Activated CD8-positive, alpha-beta memory T cell treated with anti-CD3 and anti-CD28 coated beads, Interleukin-2, amount 50 U/mL, for 24 hours (primary cell): ENCODE data around the gene AQP9.
"Not testable (repeated sequence)": the region's sequence is repeated elsewhere in the genome, so short reads cannot be mapped to it uniquely, and the experiment has no call there.

Source experiments
- DNase-seq: peaks from one replicate; pipeline ENCODE4 v3.0.0-alpha.2; 2020; ENCODE audit errors: extremely low read depth

Gene AQP9

GRCh38 chr15:58179741-58180381 lies 41.7 kb downstream of the AQP9 start:
- DNase-seq: no peak

DNA sequence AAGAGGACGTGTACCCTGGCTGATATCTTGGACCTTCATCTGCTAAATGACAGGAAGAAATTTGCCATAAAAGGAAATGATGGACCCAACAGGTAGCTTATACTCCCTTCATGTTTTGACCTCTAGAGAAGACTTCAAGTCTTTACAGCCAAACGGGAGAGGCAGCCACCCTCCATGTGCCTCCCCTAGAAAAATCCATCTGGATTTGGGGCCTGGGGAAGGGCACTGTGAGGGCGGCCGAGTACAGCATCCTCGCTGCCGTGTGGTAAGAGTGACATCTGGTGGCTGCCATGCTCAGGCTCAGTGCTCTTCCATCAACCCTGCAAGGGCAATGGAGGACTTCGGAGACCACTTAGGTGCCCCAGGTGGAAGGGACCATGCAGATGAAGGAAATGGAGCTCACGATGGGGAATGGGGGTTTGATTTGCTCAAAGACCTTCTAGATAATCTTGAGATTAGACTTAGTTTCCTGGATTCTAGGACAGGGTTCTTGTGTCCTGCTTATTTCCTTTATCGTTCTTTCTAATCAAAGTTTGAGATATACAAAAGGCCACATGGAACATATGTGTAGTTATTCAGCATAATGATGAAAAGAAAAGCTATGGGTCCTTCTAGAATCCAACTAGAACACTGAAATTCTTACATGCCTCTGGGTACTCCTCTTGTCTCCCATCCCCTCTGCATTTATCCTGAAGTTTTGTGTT lies 44.4 kb downstream of the AQP9 start:
- DNase-seq: no peak

DNA sequence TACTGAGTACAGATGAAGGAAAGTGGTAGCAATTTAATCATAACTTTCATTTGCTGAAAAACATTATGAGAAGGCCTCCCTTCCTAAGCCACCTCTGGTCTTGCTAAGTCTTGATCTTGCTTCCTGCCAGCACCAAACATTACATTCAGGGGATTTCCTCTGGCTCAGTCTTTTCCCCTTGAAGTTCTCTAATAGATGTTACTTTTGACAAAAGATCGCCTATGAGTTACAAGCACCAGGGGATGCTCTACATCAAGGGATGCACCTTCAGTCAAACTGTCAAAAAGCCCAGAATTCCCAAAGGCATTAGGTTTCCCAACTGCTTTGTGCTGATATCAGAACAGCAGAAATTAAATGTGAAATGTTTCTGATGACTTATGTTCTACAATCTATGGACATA lies 47.3 kb downstream of the AQP9 start:
- no peak for DNase-seq

GRCh38 chr15:58189148-58189811 lies 51.1 kb downstream of the AQP9 start:
- no peak for DNase-seq

GRCh38 chr15:58190419-58190818 lies 52.2 kb downstream of the AQP9 start:
- no peak for DNase-seq

GRCh38 chr15:58193636-58194035 lies 55.5 kb downstream of the AQP9 start:
- DNase-seq: not testable (repeated sequence)

GRCh38 chr15:58200739-58201138 lies 62.6 kb downstream of the AQP9 start:
- DNase-seq: no peak

DNA sequence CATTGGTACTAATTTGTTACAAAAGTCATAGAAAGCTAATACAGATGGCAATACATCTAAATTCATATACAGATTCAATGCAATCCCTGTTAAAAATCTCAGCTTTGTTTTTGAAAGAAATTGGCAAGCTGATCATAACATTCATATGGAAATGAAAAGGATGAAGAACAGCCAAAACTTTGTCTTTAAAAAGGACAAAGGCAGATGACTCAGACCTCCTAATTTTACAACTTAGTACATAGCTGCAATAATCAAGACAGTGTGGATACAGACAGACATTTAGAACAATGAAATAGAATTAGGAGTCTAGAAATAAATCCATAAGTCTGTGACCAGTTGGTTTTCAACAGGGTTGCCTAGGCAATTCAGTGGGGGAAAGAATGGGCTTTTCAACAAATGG lies 63.3 kb downstream of the AQP9 start:
- DNase-seq: no peak

DNA sequence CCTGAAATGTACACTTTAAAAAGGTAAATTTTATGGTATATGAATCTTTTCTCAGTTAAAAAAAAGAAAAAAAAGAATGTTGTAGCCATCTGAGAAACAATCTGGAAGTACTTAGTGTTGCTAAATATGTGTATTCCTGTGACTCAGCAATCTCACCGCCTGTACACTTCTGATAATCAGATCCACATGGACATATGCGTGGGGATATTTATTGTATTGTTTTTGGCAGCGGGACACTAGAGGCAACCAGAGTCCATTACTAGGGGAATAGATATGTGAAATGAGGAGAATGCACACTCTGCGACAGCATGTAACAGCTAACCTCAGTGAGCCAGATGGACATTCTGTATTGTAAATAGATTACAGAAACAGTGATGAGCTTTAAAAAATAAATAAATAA lies 65.4 kb downstream of the AQP9 start:
- no peak for DNase-seq

GRCh38 chr15:58206151-58206550 lies 68.0 kb downstream of the AQP9 start:
- DNase-seq: no peak

DNA sequence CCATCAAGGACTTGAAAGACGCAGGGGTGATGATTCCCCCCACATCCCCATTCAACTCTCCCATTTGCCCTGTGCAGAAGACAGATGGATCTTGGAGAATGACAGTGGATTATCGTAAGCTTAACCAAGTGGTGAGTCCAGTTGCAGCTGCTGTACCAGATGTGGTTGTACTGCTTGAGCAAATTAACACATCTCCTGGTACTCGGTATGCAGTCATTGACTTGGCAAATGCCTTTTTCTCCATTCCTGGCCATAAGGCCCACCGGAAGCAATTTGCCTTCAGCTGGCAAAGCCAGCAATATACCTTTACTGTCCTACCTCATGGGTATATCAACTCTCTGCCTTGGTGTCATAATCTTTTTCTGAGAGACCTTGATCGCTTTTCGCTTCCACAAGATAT lies 70.0 kb downstream of the AQP9 start:
- DNase-seq: not testable (repeated sequence)

GRCh38 chr15:58209007-58209481 lies 70.9 kb downstream of the AQP9 start:
- DNase-seq: not testable (repeated sequence)

- not testable (repeated sequence) for DNase-seq
These were observed 71.8 kb downstream of the AQP9 start for GRCh38 chr15:58210031-58210430.

GRCh38 chr15:58212909-58213526 lies 74.8 kb downstream of the AQP9 start:
- no peak for DNase-seq

DNA sequence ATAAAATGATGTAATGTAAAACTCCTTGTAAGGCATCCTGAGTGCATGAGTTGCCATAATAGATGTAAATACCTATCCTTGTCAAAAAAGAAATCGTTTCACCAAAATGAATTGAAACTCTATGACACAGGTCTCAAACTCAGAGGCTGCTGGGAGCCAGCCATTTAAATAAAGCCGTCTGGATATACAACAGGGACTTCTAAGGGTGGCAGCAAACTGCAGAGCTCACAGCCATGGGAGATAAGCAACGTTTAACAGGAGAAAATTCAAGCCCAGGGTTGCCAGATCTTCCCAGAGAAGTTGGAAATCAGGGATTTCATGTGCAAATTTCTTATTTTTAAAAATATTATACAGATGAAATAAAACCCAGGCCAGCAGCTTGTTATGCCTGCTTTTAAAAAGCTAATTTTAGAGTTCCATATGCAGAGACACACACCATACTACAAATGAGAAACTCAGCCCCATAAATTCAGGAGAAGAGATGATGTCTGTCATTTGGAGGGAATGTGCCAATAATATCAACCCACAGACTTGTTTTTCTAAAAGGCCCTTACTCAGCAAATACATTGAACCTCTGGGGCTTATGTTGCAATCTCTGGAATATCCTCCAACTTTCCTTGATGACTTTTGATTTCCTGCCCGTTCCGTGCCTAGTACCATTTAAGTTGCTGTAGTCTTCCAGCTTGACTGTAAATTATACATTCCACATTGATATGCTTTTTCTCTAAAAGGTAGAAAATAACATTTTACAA lies 75.6 kb downstream of the AQP9 start:
- DNase-seq: no peak

DNA sequence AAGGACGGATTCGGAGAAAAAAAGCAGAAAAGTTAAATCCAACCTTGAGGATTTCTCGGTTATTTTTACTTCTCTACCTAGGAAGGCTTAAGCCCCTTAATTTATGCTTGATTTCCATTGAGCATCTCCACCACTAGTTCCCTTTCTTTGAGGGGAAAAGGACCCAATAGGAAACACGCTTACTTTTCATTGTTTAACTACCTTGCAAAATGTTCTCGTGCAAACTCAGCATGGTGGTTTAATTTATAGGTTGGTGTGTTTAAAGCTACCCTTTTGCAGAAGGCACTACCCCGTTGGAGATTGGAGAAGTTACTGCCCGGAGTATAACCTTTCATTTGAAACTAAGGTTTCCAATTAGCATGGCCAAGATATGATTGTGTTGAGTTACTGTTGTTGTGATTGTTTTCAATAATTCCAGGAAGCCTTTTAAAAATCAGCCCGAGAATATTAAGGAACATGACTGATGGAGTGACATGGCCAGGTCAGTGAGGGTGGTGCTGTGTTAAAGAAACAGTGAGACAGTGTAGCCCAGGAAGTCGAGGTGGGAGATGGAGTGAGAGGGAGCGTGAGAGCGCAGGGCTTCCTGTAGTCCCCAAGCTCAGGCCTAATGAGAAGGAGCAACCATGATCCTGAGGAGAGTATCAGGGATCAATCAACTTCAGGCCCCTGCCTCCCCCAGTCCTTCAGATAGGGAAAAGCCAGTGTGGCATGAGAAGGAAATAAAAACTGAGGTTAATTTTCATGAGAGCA lies 76.6 kb downstream of the AQP9 start:
- DNase-seq: no peak

DNA sequence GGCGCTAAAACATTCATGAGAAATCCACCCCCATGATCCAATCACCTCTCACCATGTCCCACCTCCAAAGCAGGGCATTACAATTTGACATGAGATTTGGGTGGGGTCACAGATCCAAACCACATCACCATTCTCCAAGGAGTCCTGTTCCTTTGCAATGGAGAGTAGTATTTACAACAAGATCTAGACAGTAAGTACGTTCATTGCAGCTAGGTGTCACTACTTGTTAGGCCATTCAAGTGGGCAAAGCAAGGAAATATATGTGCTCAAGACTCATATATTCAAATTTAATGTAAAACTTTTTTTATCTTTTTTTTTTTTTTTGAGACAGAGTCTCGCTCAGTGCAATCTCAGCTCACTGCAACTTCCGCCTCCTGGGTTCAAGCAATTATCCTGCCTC lies 79.3 kb downstream of the AQP9 start:
- DNase-seq: no peak

DNA sequence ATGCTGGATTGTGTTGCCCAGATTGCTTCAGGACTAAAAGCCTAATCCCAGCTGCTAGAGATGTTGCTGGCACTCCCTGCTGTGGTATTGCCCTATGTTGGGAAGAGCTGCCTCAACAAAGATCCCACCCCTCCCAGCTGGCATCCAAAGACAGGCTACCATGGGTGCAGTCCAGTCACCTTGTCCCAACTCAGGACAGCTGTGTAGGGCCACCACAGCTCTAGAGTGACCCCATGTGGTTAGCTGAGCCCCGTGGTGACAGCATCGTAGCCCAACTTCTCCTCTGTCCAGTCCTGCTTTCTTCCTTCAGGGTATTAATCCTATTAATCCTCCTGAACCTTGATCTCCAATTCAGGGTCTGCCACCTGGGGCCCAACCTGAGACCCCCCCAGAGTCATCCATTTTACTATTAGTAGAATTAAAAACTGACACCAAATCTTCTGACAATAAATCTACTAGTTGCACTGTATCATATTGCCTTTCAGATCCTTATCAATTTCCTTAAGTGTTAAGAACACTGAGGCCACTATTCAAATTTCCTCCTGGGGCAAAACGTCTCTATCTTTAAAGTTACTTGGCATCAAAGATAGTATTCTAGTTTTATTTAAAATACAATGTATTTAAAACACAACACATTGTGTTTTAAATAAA lies 83.5 kb downstream of the AQP9 start:
- DNase-seq: no peak

DNA sequence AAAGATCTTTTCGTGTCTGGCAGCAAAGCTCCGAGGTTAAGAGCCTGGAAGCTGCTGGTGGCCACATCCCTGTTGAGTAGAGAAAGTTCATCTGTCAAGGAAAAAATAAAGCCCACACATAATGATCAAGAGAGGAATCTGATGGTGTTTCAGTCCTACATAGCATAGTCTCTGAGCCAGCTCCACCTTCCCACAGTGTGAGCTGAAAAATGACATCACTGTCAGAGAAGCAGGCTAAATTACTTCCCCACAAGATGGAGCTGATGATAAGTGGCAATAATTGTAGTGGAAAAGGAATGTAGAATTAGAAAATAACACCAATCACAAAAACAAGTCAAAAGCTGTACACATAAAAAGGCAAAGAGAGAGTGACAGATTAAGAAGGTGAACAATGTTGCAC lies 84.5 kb downstream of the AQP9 start:
- no peak for DNase-seq

DNA sequence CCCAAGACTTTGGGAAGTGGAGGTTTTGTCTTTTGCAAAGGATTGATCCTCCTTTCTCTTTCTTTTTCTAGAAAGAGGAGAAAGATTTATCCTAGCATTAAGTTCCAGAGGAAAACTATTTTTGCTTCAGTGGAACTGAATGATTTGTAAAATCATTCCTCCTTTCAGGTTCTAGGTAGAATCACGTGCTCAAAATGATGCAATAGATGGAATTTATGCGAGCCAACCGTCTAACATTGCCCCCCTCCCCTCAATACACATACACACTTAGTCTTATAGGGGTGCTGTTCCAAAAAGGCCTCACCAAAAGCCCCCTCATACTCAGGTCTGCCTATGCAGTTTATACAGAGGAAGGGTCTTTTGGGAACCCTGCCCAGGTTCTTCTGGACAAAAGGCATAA lies 85.3 kb downstream of the AQP9 start:
- no peak for DNase-seq

DNA sequence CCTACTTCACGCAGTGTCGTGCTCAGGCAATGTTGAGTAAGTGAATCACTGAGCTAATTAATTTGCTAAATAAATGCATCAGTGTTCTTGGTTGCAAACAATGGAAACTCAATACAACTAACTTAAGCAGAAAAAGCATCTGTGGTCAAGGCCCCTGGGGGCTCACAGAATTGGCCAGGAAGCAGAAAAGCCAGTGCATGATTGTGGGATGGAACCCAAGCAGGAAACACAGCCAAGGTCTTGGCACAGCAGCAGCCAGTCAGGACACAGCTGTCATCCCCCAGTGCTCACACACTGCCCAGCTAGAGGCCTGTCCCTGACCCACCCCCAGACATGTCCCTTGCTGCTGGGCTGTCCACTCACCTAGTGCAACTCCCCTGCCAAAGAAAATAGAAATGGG lies 85.9 kb downstream of the AQP9 start:
- DNase-seq: no peak
